HEK293T (cell line): Measurements from ENCODE around the gene ANAPC15.

Experiments used
- CTCF ChIA-PET: fragments of 350-600 bp; formaldehyde crosslinking; extraction: SDS; loops from one replicate; lab custom pipeline; 2021; ENCODE audit warnings: antibody characterized with exemption, inconsistent platforms; lab: Yijun Ruan, JAX
- POLR2A ChIA-PET: fragments of 350-600 bp; formaldehyde crosslinking; extraction: SDS; loops from one replicate; lab custom pipeline; 2020; ENCODE audit warnings: antibody characterized with exemption, inconsistent platforms; lab: Yijun Ruan, JAX
- DNase-seq: peaks from one replicate; pipeline ENCODE4 v3.0.0; 2012; ENCODE audit warnings: mixed read lengths; ENCODE audit errors: extremely low spot score
- ARNT ChIP-seq: fragments of 450-650 bp; IDR thresholded peaks from 2 replicates; pipeline ENCODE4 v1.6.1; 2017; ENCODE audit warnings: mild to moderate bottlenecking
- BHLHE40 ChIP-seq: fragments of 450-650 bp; IDR thresholded peaks from 2 replicates; pipeline ENCODE4 v1.6.1; 2016; ENCODE audit warnings: mild to moderate bottlenecking, moderate library complexity, borderline replicate concordance
- CTBP1 ChIP-seq: fragments of 450-650 bp; IDR thresholded peaks from 2 replicates; pipeline ENCODE4 v1.6.1; 2016; ENCODE audit warnings: borderline replicate concordance
- ELF4 ChIP-seq: fragments of 450-650 bp; IDR thresholded peaks from 2 replicates; pipeline ENCODE4 v1.6.1; 2017; ENCODE audit warnings: antibody characterized with exemption
- FOXA1 ChIP-seq: fragments of 450-650 bp; IDR thresholded peaks from 2 replicates; pipeline ENCODE4 v1.6.1; 2016; ENCODE audit warnings: mild to moderate bottlenecking
- FOXK2 ChIP-seq: fragments of 450-650 bp; IDR thresholded peaks from 2 replicates; pipeline ENCODE4 v1.6.1; 2016; ENCODE audit warnings: mild to moderate bottlenecking
- FOXM1 ChIP-seq: fragments of 450-650 bp; IDR thresholded peaks from 2 replicates; pipeline ENCODE4 v1.6.1; 2017; ENCODE audit warnings: mild to moderate bottlenecking, borderline replicate concordance
- HDGF ChIP-seq: fragments of 450-650 bp; IDR thresholded peaks from 2 replicates; pipeline ENCODE4 v1.6.1; 2017; ENCODE audit warnings: antibody characterized with exemption, borderline replicate concordance
- L3MBTL2 ChIP-seq: fragments of 450-650 bp; conservative IDR thresholded peaks from 2 replicates; pipeline ENCODE4 v1.6.1; 2016; ENCODE audit warnings: mild to moderate bottlenecking
- LEF1 ChIP-seq: fragments of 450-650 bp; IDR thresholded peaks from 2 replicates; pipeline ENCODE4 v1.6.1; 2017; ENCODE audit warnings: mild to moderate bottlenecking, borderline replicate concordance
- NFRKB ChIP-seq: fragments of 450-650 bp; IDR thresholded peaks from 2 replicates; pipeline ENCODE4 v1.6.1; 2016; ENCODE audit warnings: mild to moderate bottlenecking, moderate library complexity
- SP1 ChIP-seq: fragments of 450-650 bp; IDR thresholded peaks from 2 replicates; pipeline ENCODE4 v1.6.1; 2017
- SUZ12 ChIP-seq: fragments of 450-650 bp; IDR thresholded peaks from 2 replicates; pipeline ENCODE4 v1.6.1; 2016; ENCODE audit warnings: mild to moderate bottlenecking
- TARDBP ChIP-seq: fragments of 450-650 bp; IDR thresholded peaks from 2 replicates; pipeline ENCODE4 v1.6.1; 2016
- ZNF384 ChIP-seq: fragments of 450-650 bp; IDR thresholded peaks from 2 replicates; pipeline ENCODE4 v1.6.1; 2016
- TF ChIP-seq, protein P1 (sequence below): fragments of 450-650 bp; IDR thresholded peaks from 2 replicates; pipeline ENCODE4 v1.6.1; 2016

The ANAPC15 gene

DNA sequence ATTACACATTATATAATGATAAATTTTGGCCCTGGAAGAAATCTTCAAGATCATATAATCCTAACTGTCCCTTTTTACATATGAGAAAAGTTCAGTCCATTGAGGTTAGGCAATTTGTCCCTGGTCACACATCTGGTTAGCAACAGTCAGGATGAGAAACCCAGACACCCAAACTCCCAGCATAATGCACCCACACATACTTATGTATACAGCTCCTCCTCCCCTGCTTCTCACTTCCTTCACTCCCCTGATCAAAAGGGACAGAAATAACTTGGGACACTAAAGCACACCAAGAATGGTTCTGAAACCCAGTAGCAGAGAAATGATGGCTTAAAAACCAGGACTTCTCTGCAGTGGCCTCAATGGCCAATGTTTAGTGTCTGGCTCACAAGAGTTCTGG lies 43.3 kb downstream of the ANAPC15 start:
- ChIA-PET CTCF (no interaction called here), POLR2A (interaction anchor here (0.8 to 1.3 kb wide), 2 partner anchors 9 to 10 kb away, joined by 3 read pairs; no protein-coding TSS in a partner anchor)
- TF ChIP-seq SUZ12 (no peak), TARDBP (no peak), SP1 (no peak), BHLHE40 (no peak), LEF1 (no peak), NFRKB (no peak), HDGF (no peak), FOXA1 (no peak), FOXM1 (no peak), ARNT (no peak), CTBP1 (no peak), ELF4 (no peak), L3MBTL2 (no peak), FOXK2 (no peak)
- TF ChIP-seq, protein P1, sequence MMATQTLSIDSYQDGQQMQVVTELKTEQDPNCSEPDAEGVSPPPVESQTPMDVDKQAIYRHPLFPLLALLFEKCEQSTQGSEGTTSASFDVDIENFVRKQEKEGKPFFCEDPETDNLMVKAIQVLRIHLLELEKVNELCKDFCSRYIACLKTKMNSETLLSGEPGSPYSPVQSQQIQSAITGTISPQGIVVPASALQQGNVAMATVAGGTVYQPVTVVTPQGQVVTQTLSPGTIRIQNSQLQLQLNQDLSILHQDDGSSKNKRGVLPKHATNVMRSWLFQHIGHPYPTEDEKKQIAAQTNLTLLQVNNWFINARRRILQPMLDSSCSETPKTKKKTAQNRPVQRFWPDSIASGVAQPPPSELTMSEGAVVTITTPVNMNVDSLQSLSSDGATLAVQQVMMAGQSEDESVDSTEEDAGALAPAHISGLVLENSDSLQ = no peak
- DNase-seq = no peak

GRCh38 chr11:72067676-72068075 lies 44.8 kb downstream of the ANAPC15 start:
- ChIA-PET CTCF (interaction anchor here (0.6 kb wide), 1 partner anchor 167 kb away, joined by 3 read pairs; no protein-coding TSS in a partner anchor), POLR2A (interaction anchor here (1.5 kb wide), 1 partner anchor 45 kb away, joined by 3 read pairs; the partner anchor contains the start of gene ANAPC15)
- TF ChIP-seq ZNF384 (no peak), LEF1 (no peak), HDGF (no peak), ARNT (no peak), CTBP1 (no peak), FOXM1 (no peak), SP1 (no peak), TARDBP (no peak), ELF4 (no peak), SUZ12 (no peak), L3MBTL2 (no peak), NFRKB (no peak), FOXK2 (no peak), BHLHE40 (no peak), FOXA1 (no peak)
- TF ChIP-seq, protein P1 = no peak
- no peak for DNase-seq

GRCh38 chr11:72067266-72067665 lies 45.2 kb downstream of the ANAPC15 start:
- CTCF ChIA-PET = interaction anchor here (0.6 kb wide), 1 partner anchor 168 kb away, joined by 3 read pairs; no protein-coding TSS in a partner anchor
- POLR2A ChIA-PET = interaction anchor here (1.5 kb wide), 1 partner anchor 45 kb away, joined by 3 read pairs; the partner anchor contains the start of gene ANAPC15
- TF ChIP-seq SUZ12 = no peak
- TF ChIP-seq ELF4 = no peak
- DNase-seq = no peak

DNA sequence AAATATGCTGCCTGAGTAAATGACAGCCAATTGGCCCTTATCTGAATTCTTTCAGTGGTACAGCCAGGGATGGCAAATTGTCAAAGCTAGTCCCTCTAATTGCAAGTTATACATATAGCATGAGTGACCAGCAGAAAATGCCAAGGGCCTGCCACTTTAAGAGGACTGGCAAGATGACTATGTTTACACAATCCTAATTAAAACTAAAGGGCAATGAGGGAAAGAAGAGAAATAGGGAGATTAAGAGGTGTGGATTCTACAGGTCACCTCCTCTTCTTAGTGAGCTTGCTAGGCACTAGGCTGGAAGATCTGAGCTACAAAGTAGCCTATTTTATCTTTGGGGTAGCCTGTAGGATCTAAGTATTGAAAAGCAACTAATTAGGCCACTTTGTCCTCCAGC lies 45.6 kb downstream of the ANAPC15 start:
- ChIA-PET POLR2A (interaction anchor here (1.5 kb wide), 1 partner anchor 45 kb away, joined by 3 read pairs; the partner anchor contains the start of gene ANAPC15), CTCF (interaction anchor here (0.6 kb wide), 1 partner anchor 363 kb away, joined by 3 read pairs; no protein-coding TSS in a partner anchor)
- no peak for DNase-seq
- no peak for TF ChIP-seq FOXA1
- TF ChIP-seq FOXM1 = no peak
- no peak for TF ChIP-seq NFRKB
- TF ChIP-seq HDGF = no peak
- TF ChIP-seq CTBP1 = no peak
- no peak for TF ChIP-seq SUZ12
- no peak for TF ChIP-seq L3MBTL2

- CTCF ChIA-PET = interaction anchor here (0.7 kb wide), 1 partner anchor 1557 kb away, joined by 3 read pairs; no protein-coding TSS in a partner anchor
Measured at GRCh38 chr11:72061739-72062396, 50.6 kb downstream of the ANAPC15 start.

More at GRCh38 chr11:72061739-72062396, 50.6 kb downstream of the ANAPC15 start:
- DNase-seq = no peak
- POLR2A ChIA-PET = no interaction called here
- TF ChIP-seq SUZ12 = no peak
- no peak for TF ChIP-seq BHLHE40
- TF ChIP-seq ARNT = no peak
- TF ChIP-seq TARDBP = no peak
- no peak for TF ChIP-seq LEF1
- no peak for TF ChIP-seq FOXK2
- no peak for TF ChIP-seq CTBP1
- TF ChIP-seq NFRKB = no peak
